ENCODE measurements around the gene POLR2C. TPM values are rescaled to one million over a fixed set of nuclear protein-coding genes. Genes with fewer than 3 reads are reported as not detected.

Gene POLR2C
- 71.2 TPM for polyA plus RNA-seq (2013, experiment 1 of 4)
- polyA plus RNA-seq (2013, experiment 2 of 4): 81.3 TPM
- 77.1 TPM for polyA plus RNA-seq (2013, experiment 3 of 4)
- polyA plus RNA-seq (2013, experiment 4 of 4): 82.5 TPM

DNA sequence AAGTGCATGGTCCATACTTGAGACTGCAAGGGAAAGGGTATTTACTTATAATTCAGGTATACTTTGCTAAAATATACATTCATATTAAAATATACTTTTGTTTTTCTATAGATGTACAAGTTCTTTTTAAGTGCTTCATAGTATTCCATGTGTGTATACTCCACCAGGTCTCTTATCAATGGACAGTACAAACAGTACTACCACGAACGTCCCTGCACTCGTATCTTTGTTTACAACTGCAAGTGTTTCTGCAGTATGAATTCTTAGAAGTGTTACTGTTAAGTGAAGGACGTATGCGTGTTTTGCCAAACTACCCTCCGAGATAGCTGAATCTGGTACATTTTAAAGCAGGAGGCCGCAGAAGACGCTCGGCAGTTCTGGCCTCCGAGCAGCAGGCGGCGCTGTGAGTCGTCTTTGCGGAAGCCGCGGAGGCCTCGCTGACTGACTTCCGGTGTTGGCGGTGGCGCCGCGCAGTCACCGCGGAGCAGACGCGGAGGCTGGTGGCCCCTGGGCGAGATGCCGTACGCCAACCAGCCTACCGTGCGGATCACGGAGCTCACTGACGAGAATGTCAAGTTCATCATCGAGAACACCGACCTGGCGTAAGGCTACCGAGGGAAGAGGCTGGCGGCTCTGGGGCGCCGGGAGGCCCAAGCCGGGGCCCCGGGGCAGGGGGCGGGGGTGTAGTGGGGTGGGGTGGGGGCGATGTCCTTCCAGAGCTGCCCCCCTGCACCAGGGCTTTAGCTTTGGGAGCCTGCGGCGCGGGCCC, at the start of gene POLR2C:
Gene POLR2C (plus strand): TSS at position 471 of the 769 bp plus-strand sequence. CDS start 46 bp downstream, at position 517.
- Histone ChIP-seq H3K27ac (ENCODE audit: insufficient read depth, low read depth, low read length, poor library complexity, severe bottlenecking) (no peak within 1 kb of the TSS), H3K27me3 (ENCODE audit: control insufficient read depth, insufficient read depth, low read length, poor library complexity, severe bottlenecking) (no peaks in the 10 kb centered on the region), H3K36me3 (ENCODE audit: control insufficient read depth, insufficient read depth, low read length) (peaks cover 24% of the 10 kb centered on the region), H3K4me3 (ENCODE audit: insufficient read depth, low read depth, low read length) (peak within 1 kb of the TSS; percentile 62), H3K4me1 (ENCODE audit: control insufficient read depth, insufficient read depth, low read length) (peaks cover 3% of the 10 kb centered on the region), H3K9me3 (ENCODE audit: control insufficient read depth, low read length) (no peaks in the 10 kb centered on the region)
- WGBS, 2 experiments: 5 to 6% methylated on average over 47 of the region's 47 CpGs

DNA sequence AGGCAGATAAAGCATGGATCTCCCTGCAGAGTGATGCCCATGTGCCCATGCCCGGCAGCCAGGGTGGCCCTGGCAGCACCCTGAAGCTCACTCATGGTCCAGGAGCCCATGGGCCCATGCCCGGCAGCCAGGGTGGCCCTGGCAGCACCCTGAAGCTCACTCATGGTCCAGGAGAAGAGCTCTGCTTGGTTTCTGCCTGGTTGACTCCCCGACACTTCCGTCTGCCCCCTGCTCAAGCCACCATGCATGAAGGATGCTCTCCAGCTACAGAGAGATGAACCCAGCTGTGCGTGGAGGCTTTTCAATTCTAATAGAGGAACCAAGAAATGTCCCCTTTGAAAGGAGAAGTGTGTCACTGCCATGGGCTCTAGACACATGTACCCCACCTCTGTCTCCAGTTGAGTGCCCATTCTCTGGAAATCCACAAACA, 49.2 kb upstream of the POLR2C start:
- no peak overlapping the region for H3K4me3 ChIP-seq (ENCODE audit: insufficient read depth, low read depth, low read length)
- WGBS, 2 experiments: 92 to 95% methylated on average over 5 of the region's 5 CpGs
- H3K36me3 ChIP-seq (ENCODE audit: control insufficient read depth, insufficient read depth, low read length): no peaks in the 10 kb centered on the region
- no peak overlapping the region for H3K27ac ChIP-seq (ENCODE audit: insufficient read depth, low read depth, low read length, poor library complexity, severe bottlenecking)
- H3K9me3 ChIP-seq (ENCODE audit: control insufficient read depth, low read length): no peaks in the 10 kb centered on the region
- H3K27me3 ChIP-seq (ENCODE audit: control insufficient read depth, insufficient read depth, low read length, poor library complexity, severe bottlenecking): no peaks in the 10 kb centered on the region
- peaks cover 14% of the 10 kb centered on the region for H3K4me1 ChIP-seq (ENCODE audit: control insufficient read depth, insufficient read depth, low read length)

DNA sequence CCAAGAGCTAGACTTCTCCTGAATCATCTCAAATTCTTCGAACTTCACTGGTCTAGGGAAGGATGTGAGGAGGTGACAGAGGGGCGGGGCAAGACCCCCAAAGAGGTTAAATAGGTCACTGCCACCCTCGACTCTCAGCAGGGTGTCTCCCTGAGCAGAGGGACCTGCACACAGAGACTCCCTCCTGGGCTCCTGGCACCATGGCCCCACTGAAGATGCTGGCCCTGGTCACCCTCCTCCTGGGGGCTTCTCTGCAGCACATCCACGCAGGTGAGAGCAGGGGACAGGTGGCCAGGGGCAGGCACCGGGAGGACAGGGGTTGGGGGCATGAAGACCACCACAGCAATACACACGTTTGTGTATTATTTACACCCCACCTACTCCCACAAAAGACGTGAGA, 48.7 kb upstream of the POLR2C start:
- no peaks in the 10 kb centered on the region for H3K36me3 ChIP-seq (ENCODE audit: control insufficient read depth, insufficient read depth, low read length)
- 89 to 91% methylated on average over 6 to 7 of the region's 7 CpGs for WGBS, 2 experiments
- H3K9me3 ChIP-seq (ENCODE audit: control insufficient read depth, low read length): no peaks in the 10 kb centered on the region
- H3K4me3 ChIP-seq (ENCODE audit: insufficient read depth, low read depth, low read length): no peak overlapping the region
- H3K27me3 ChIP-seq (ENCODE audit: control insufficient read depth, insufficient read depth, low read length, poor library complexity, severe bottlenecking): no peaks in the 10 kb centered on the region
- H3K4me1 ChIP-seq (ENCODE audit: control insufficient read depth, insufficient read depth, low read length): peaks cover 14% of the 10 kb centered on the region
- H3K27ac ChIP-seq (ENCODE audit: insufficient read depth, low read depth, low read length, poor library complexity, severe bottlenecking): no peak overlapping the region

DNA sequence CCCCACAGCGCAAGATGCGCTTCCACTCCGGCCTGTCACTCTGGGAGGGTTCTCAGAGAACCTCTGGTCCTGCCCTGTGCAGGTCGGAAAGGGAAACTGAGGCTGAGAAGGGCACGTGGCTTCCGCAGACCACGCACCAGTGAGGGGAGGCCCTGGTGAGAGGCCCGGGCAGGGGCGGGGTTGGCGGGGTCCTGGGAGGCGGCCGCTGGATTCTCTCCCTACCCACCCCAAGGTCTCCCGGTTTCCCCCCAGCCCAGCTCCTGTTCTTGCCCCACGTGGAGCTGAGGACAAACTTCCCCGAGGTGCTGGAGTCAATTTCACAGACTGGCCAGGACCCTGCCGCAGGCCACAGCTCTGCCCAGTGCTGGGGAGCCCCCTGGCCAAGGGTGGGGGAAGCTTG, 46.4 kb upstream of the POLR2C start:
- Histone ChIP-seq H3K27ac (ENCODE audit: insufficient read depth, low read depth, low read length, poor library complexity, severe bottlenecking) (no peak overlapping the region), H3K4me3 (ENCODE audit: insufficient read depth, low read depth, low read length) (no peak overlapping the region), H3K9me3 (ENCODE audit: control insufficient read depth, low read length) (no peaks in the 10 kb centered on the region), H3K27me3 (ENCODE audit: control insufficient read depth, insufficient read depth, low read length, poor library complexity, severe bottlenecking) (no peaks in the 10 kb centered on the region), H3K36me3 (ENCODE audit: control insufficient read depth, insufficient read depth, low read length) (no peaks in the 10 kb centered on the region), H3K4me1 (ENCODE audit: control insufficient read depth, insufficient read depth, low read length) (peaks cover 18% of the 10 kb centered on the region)
- 93 to 94% methylated on average over 16 of the region's 16 CpGs for WGBS, 2 experiments

DNA sequence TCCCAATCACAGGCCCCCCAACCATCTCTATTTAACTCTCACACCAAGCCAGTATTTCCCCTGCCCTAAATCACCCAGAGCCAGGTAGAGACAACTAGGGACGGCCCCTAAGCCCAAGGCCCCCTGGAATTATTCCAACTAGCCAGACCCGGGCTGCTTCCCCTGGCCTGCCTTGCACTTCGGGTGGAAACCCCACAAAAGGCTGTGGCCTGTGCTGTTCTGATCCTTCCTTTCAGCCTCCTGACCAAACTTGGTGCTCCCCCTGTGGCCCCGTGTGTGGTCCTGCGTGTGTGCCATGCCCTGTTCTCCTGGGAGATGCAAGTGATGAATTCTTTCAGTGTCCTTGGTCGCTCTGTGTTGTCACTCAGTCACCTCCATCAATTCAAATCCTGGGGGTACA, 43.0 kb upstream of the POLR2C start:
- Histone ChIP-seq H3K27ac (ENCODE audit: insufficient read depth, low read depth, low read length, poor library complexity, severe bottlenecking) (no peak overlapping the region), H3K27me3 (ENCODE audit: control insufficient read depth, insufficient read depth, low read length, poor library complexity, severe bottlenecking) (no peaks in the 10 kb centered on the region), H3K4me1 (ENCODE audit: control insufficient read depth, insufficient read depth, low read length) (peaks cover 18% of the 10 kb centered on the region), H3K9me3 (ENCODE audit: control insufficient read depth, low read length) (no peaks in the 10 kb centered on the region), H3K36me3 (ENCODE audit: control insufficient read depth, insufficient read depth, low read length) (no peaks in the 10 kb centered on the region), H3K4me3 (ENCODE audit: insufficient read depth, low read depth, low read length) (no peak overlapping the region)
- WGBS, 2 experiments: 78 to 83% methylated on average over 6 of the region's 6 CpGs

DNA sequence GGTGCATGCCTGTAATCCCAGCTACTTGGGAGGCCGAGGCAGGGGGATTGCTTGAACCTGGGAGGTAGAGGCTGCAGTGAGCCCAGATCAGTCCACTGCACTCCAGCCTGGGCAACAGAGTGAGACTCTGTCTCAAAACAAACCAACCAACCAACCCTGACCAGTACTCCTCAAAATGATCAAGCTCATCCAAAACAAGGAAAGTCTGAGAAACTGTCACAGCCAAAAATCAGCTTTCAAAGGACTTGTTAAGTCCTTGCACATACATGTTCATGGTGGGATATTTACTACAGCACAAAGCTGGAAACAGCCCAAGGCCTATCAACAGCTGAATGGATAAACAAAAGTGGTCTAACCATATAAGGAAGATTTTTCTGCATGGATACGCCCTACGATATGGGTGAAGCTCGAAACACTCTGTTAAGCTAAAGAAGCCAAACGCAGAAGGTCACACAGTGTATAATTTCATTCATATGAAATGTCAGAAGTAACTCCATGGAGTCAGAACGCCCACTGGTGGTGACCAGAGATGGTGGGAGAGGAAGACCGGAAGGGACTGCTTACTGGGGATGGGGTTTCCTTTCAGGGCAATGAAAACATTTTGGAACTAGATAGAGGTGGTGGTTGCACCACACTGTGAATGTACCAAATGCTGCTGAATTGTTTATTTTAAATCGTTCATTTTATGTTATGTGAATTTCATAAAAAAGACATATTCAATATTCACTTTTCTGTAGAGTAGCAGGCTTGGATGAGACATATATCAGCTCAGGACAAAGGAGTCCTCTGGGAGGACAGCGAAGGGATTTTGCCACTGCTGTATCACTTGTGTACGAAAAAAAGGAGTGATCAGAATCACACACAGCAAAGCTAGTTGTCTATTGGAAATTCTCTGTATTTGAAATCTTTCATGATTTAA, 40.2 kb upstream of the POLR2C start:
- no peak overlapping the region for H3K27ac ChIP-seq (ENCODE audit: insufficient read depth, low read depth, low read length, poor library complexity, severe bottlenecking)
- no peak overlapping the region for H3K4me3 ChIP-seq (ENCODE audit: insufficient read depth, low read depth, low read length)

DNA sequence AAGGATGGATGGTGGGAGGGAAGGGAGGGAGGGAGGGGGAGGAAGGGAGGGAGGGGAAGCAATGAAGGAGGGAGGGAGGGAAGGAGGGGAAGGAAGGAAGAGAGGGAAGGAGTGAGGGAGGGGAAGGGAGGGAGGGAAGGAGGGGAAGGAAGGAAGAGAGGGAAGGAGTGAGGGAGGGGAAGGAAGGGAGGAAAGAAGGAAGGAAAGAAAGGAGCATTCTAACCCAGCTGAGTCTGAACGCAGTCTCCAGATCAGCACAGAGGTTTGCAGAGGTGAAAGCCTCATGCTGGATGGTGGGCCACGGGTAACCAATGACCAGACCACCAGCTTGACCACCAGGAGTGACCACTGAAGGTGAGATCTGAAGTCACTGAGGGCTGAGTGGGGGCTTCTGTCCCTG, 39.3 kb upstream of the POLR2C start:
- WGBS, 2 experiments: 89 to 90% methylated on average over 2 of the region's 2 CpGs
- peaks cover 5% of the 10 kb centered on the region for H3K4me1 ChIP-seq (ENCODE audit: control insufficient read depth, insufficient read depth, low read length)
- no peaks in the 10 kb centered on the region for H3K27me3 ChIP-seq (ENCODE audit: control insufficient read depth, insufficient read depth, low read length, poor library complexity, severe bottlenecking)

More for the DNA sequence above, 40.2 kb upstream of the POLR2C start:
- Histone ChIP-seq H3K36me3 (ENCODE audit: control insufficient read depth, insufficient read depth, low read length) (no peaks in the 10 kb centered on the region), H3K27me3 (ENCODE audit: control insufficient read depth, insufficient read depth, low read length, poor library complexity, severe bottlenecking) (no peaks in the 10 kb centered on the region), H3K4me1 (ENCODE audit: control insufficient read depth, insufficient read depth, low read length) (peaks cover 8% of the 10 kb centered on the region), H3K9me3 (ENCODE audit: control insufficient read depth, low read length) (no peaks in the 10 kb centered on the region)
- 73 to 75% methylated on average over 9 of the region's 10 CpGs for WGBS, 2 experiments

DNA sequence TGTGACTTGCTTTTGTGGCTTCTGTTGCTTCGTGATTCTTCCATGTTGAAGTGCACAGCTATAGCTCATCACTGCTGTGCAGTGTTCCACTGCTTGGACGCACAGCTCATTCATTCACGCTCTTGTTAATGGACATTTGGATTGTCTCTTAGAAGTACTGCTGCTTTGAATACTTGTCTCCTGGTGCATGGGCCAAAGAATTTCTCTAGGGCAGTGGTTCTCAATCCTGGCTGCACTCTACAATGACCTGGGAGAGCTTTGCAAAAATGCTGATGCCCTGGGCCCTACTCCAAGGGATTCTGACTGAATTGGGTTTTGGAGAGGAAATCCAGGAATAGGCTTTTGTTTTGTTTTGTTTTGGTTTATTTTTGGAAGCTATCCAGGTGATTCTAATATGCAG, 37.9 kb upstream of the POLR2C start:
- WGBS, 2 experiments: 95 to 96% methylated on average over 3 of the region's 3 CpGs
- Histone ChIP-seq H3K9me3 (ENCODE audit: control insufficient read depth, low read length) (no peaks in the 10 kb centered on the region), H3K4me1 (ENCODE audit: control insufficient read depth, insufficient read depth, low read length) (no peaks in the 10 kb centered on the region), H3K27ac (ENCODE audit: insufficient read depth, low read depth, low read length, poor library complexity, severe bottlenecking) (no peak overlapping the region), H3K4me3 (ENCODE audit: insufficient read depth, low read depth, low read length) (no peak overlapping the region), H3K36me3 (ENCODE audit: control insufficient read depth, insufficient read depth, low read length) (no peaks in the 10 kb centered on the region), H3K27me3 (ENCODE audit: control insufficient read depth, insufficient read depth, low read length, poor library complexity, severe bottlenecking) (no peaks in the 10 kb centered on the region)

More for the DNA sequence above, 39.3 kb upstream of the POLR2C start:
- H3K4me3 ChIP-seq (ENCODE audit: insufficient read depth, low read depth, low read length): no peak overlapping the region
- H3K36me3 ChIP-seq (ENCODE audit: control insufficient read depth, insufficient read depth, low read length): no peaks in the 10 kb centered on the region
- no peaks in the 10 kb centered on the region for H3K9me3 ChIP-seq (ENCODE audit: control insufficient read depth, low read length)
- no peak overlapping the region for H3K27ac ChIP-seq (ENCODE audit: insufficient read depth, low read depth, low read length, poor library complexity, severe bottlenecking)

DNA sequence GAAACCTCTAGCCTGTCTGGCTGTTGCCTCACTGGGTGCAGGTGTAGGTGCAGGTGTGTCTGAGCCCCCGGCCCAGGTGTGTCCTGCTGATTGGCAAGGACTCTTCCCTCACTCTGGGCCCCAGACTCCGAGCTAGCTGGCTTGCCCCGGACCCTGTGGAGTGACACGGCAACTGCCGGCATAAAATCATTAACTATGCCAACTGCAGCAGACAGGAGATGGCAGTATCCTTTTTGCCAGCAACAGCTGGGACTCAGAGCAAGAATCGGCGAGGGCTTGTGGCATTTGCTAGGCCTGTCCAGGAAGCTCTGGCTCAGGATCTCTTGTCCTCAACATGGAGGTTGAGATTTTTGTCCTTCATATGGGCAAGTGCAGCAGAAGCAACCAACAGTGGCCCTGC, 36.1 kb upstream of the POLR2C start:
- no peak overlapping the region for H3K27ac ChIP-seq (ENCODE audit: insufficient read depth, low read depth, low read length, poor library complexity, severe bottlenecking)
- no peaks in the 10 kb centered on the region for H3K27me3 ChIP-seq (ENCODE audit: control insufficient read depth, insufficient read depth, low read length, poor library complexity, severe bottlenecking)
- H3K4me1 ChIP-seq (ENCODE audit: control insufficient read depth, insufficient read depth, low read length): no peaks in the 10 kb centered on the region
- H3K9me3 ChIP-seq (ENCODE audit: control insufficient read depth, low read length): no peaks in the 10 kb centered on the region
- 94 to 95% methylated on average over 7 of the region's 7 CpGs for WGBS, 2 experiments
- no peak overlapping the region for H3K4me3 ChIP-seq (ENCODE audit: insufficient read depth, low read depth, low read length)
- H3K36me3 ChIP-seq (ENCODE audit: control insufficient read depth, insufficient read depth, low read length): peaks cover 15% of the 10 kb centered on the region

DNA sequence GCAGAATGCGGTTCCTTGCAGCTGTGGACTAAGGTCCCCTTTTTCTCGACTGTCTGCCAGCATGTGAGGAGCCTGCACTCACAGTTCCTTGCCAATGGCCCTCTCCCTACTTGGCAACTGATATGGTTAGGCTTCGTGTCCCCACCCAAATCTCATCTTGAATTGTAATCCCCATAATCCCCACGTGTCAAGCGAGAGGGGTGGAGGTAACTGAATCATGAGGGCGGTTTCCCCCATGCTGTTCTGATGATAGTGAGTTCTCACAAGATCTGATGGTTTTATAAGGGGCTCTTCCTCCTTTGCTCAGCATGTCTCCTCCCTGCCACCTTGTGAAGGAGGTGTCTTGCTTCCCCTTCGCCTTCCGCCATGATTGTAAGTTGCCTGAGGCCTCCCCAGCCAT, 35.2 kb upstream of the POLR2C start:
- 91 to 98% methylated on average over 8 of the region's 8 CpGs for WGBS, 2 experiments
- H3K4me3 ChIP-seq (ENCODE audit: insufficient read depth, low read depth, low read length): no peak overlapping the region
- no peak overlapping the region for H3K27ac ChIP-seq (ENCODE audit: insufficient read depth, low read depth, low read length, poor library complexity, severe bottlenecking)

More for the DNA sequence above, 35.2 kb upstream of the POLR2C start:
- H3K36me3 ChIP-seq (ENCODE audit: control insufficient read depth, insufficient read depth, low read length): peaks cover 21% of the 10 kb centered on the region
- no peaks in the 10 kb centered on the region for H3K4me1 ChIP-seq (ENCODE audit: control insufficient read depth, insufficient read depth, low read length)
- H3K27me3 ChIP-seq (ENCODE audit: control insufficient read depth, insufficient read depth, low read length, poor library complexity, severe bottlenecking): no peaks in the 10 kb centered on the region
- H3K9me3 ChIP-seq (ENCODE audit: control insufficient read depth, low read length): no peaks in the 10 kb centered on the region

All from ectodermal cell (in vitro differentiated cells).